Measurements from ENCODE around the gene SDK1. TPM values are rescaled to one million over a fixed set of nuclear protein-coding genes. Genes with fewer than 3 reads are reported as not detected.

Gene SDK1
- total RNA-seq, 4 donors from 2014 or later = 2.5 to 12.9 (median 6.1) TPM

- H3K4me3 ChIP-seq = no peak overlapping the region
- no peak overlapping the region for H3K27ac ChIP-seq
- 67% methylated on average over 4 of the region's 4 CpGs for WGBS
- no peaks in the 10 kb centered on the region for H3K9me3 ChIP-seq
- H3K36me3 ChIP-seq = no peaks in the 10 kb centered on the region
- H3K4me1 ChIP-seq = no peaks in the 10 kb centered on the region
- no peak for DNase-seq (ENCODE audit: low spot score in 2 of 2)
- TF ChIP-seq POLR2AphosphoS5 (IDR thresholded peaks at IDR 0.05) (no peak), POLR2A (IDR thresholded peaks at IDR 0.05) (no peak), CTCF (IDR thresholded peaks at IDR 0.05) (no peak), EP300 (IDR thresholded peaks at IDR 0.05) (no peak)
- no peaks in the 10 kb centered on the region for H3K27me3 ChIP-seq
These were observed 125.0 kb downstream of the SDK1 start for GRCh38 chr7:3426064-3426463.

GRCh38 chr7:3427957-3428356, 126.9 kb downstream of the SDK1 start:
- no peak for TF ChIP-seq CTCF (IDR thresholded peaks at IDR 0.05)
- TF ChIP-seq POLR2A (IDR thresholded peaks at IDR 0.05) = no peak
- TF ChIP-seq EP300 (IDR thresholded peaks at IDR 0.05) = no peak
- no peak for TF ChIP-seq POLR2AphosphoS5 (IDR thresholded peaks at IDR 0.05)
- Histone ChIP-seq H3K4me3 (no peak overlapping the region), H3K4me1 (no peaks in the 10 kb centered on the region), H3K36me3 (no peaks in the 10 kb centered on the region), H3K27me3 (no peaks in the 10 kb centered on the region), H3K9me3 (no peaks in the 10 kb centered on the region), H3K27ac (no peak overlapping the region)
- no peak for DNase-seq (ENCODE audit: low spot score in 2 of 2)
- WGBS = 100% methylated on average over 1 of the region's 1 CpG

DNA sequence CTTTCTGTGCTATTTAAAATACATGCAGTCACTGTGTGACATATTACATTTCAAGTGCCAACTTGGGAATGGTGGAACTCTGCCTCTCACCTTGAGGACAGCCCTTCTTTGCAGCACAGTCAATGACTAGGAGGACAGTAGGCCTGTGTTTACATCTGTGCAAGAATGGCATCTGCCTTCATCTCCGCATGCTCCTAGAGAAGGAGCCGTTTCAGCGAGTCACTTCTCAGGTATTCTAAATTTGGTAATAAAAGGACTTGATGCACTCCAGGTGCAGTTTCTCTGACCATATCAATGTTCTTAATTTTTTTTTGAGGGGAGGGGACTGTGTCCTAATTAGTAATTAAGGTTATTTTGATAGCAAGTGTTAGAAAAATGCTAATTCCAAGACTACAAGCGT, 128.9 kb downstream of the SDK1 start:
- no peaks in the 10 kb centered on the region for H3K36me3 ChIP-seq
- 95% methylated on average over 4 of the region's 4 CpGs for WGBS
- no peak overlapping the region for H3K27ac ChIP-seq
- no peak overlapping the region for H3K4me3 ChIP-seq
- no peaks in the 10 kb centered on the region for H3K27me3 ChIP-seq
- no peaks in the 10 kb centered on the region for H3K9me3 ChIP-seq
- DNase-seq (ENCODE audit: low spot score in 2 of 2) = no peak
- TF ChIP-seq POLR2AphosphoS5 (IDR thresholded peaks at IDR 0.05) (no peak), CTCF (IDR thresholded peaks at IDR 0.05) (no peak)
- H3K4me1 ChIP-seq = no peaks in the 10 kb centered on the region

DNA sequence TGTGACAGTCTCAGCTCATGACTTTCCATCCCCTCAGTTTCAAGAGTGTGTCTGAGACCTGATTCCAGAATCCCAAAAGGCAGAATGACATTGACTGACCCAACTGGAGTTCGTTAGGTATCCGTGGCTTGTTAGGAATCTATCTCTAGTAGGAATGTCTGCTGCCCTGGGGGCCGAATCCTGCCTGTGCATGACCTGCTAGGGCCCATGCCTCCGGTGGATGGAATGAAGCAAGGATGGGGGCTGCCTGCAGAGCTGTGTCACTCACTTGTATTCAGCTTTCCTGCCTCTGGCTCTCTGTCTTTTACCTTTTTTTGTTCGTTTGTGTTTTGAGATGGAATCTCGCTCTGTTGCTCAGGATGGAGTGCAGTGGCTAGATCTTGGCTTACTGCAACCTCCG, 129.5 kb downstream of the SDK1 start:
- no peak for TF ChIP-seq POLR2AphosphoS5 (IDR thresholded peaks at IDR 0.05)
- TF ChIP-seq POLR2A (IDR thresholded peaks at IDR 0.05) = no peak

DNA sequence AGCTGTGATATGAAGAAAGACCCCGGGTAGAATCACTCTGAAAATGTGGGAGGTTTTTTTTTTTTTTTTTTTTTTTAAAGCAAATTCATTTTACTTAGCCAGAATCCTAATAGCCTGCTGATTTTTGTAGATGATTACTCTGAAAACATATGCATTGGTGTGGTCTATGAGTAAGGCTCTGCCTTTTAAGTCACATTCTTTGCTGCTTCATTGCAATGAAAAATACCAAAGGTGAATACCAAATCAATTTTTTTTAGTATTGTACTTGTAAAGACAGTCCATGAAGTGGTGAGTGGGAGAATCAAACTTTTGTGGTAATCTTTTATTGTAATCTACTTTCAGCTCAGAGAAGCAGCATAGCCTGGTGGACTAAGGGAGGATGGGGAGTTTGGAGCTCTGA, 130.3 kb downstream of the SDK1 start:
- Histone ChIP-seq H3K4me3 (no peak overlapping the region), H3K27me3 (no peaks in the 10 kb centered on the region), H3K27ac (no peak overlapping the region), H3K36me3 (no peaks in the 10 kb centered on the region), H3K4me1 (no peaks in the 10 kb centered on the region), H3K9me3 (no peaks in the 10 kb centered on the region)
- 71% methylated on average over 1 of the region's 1 CpG for WGBS
- no peak for TF ChIP-seq EP300 (IDR thresholded peaks at IDR 0.05)
- no peak for TF ChIP-seq CTCF (IDR thresholded peaks at IDR 0.05)
- TF ChIP-seq POLR2A (IDR thresholded peaks at IDR 0.05) = no peak
- no peak for TF ChIP-seq POLR2AphosphoS5 (IDR thresholded peaks at IDR 0.05)
- no peak for DNase-seq (ENCODE audit: low spot score in 2 of 2)

More for the DNA sequence above, 129.5 kb downstream of the SDK1 start:
- no peaks in the 10 kb centered on the region for H3K9me3 ChIP-seq
- no peaks in the 10 kb centered on the region for H3K27me3 ChIP-seq
- no peak overlapping the region for H3K27ac ChIP-seq
- no peaks in the 10 kb centered on the region for H3K4me1 ChIP-seq
- H3K36me3 ChIP-seq = no peaks in the 10 kb centered on the region
- no peak for DNase-seq (ENCODE audit: low spot score in 2 of 2)
- WGBS = 70% methylated on average over 7 of the region's 7 CpGs
- no peak overlapping the region for H3K4me3 ChIP-seq

DNA sequence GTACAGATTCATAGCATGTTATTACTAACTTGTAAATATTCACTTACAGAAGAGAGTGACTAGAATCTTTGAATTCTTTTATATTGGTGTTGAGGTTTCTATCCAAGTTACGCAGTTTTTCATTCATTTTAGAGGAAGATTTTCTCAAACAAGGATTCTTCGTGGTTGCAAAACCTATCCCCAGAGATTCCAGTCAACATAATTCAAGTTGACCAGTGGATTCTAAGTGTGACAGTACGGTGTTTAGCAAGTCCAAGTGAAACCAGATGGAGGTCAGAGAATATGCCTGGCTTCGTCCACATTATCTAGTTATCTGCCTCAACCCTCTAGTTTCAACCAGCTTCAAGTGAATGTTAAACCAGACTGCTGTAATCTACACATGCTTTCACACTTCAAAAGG, 131.9 kb downstream of the SDK1 start:
- Histone ChIP-seq H3K27ac (no peak overlapping the region), H3K27me3 (no peaks in the 10 kb centered on the region), H3K9me3 (no peaks in the 10 kb centered on the region), H3K4me1 (no peaks in the 10 kb centered on the region), H3K4me3 (no peak overlapping the region), H3K36me3 (no peaks in the 10 kb centered on the region)
- no peak for DNase-seq (ENCODE audit: low spot score in 2 of 2)
- WGBS = 67% methylated on average over 4 of the region's 4 CpGs
- TF ChIP-seq CTCF (IDR thresholded peaks at IDR 0.05) (no peak), EP300 (IDR thresholded peaks at IDR 0.05) (no peak), POLR2AphosphoS5 (IDR thresholded peaks at IDR 0.05) (no peak), POLR2A (IDR thresholded peaks at IDR 0.05) (no peak)
